Panc1 (cell line): ENCODE measurements around the gene STOML2.

Experiments
- CTCF ChIP-seq: fragments of 450-650 bp; IDR thresholded peaks from 2 replicates; pipeline ENCODE4 v1.5.1; 2017; ENCODE audit warnings: mild to moderate bottlenecking
- SIN3A ChIP-seq: IDR thresholded peaks from 2 replicates; pipeline ENCODE4 v1.6.1; 2012; ENCODE audit warnings: low read depth, mild to moderate bottlenecking, low read length, moderate library complexity, borderline replicate concordance; ENCODE audit not compliant: insufficient read depth

GRCh38 chr9:35072461-35073278 lies 30.3 kb downstream of the STOML2 start, which contains the start of gene VCP:
- TF ChIP-seq CTCF: no peak
- TF ChIP-seq SIN3A: peak; percentile 94; the same call in 1 of the 2 replicates
